ENCODE data around the gene FHIP2A. TPM values are rescaled to one million over a fixed set of nuclear protein-coding genes. Genes with fewer than 3 reads are reported as not detected.

Gene FHIP2A
- total and polyA plus RNA-seq, 9 donors: 11.9 to 40.3 (median 31.6) TPM

- intact Hi-C loops (cut with DNase I): no loop called here
- H3K27ac ChIP-seq: no peak overlapping the region
- H3K27me3 ChIP-seq: no peaks in the 10 kb centered on the region
- H3K4me3 ChIP-seq: no peak overlapping the region
- WGBS, 3 donors: 90 to 94% (median 91%) methylated on average over 2 of the region's 2 CpGs
- DNase-seq: no peak
- no peaks in the 10 kb centered on the region for H3K36me3 ChIP-seq
- no peak for TF ChIP-seq CTCF (IDR thresholded peaks at IDR 0.05)
- TF ChIP-seq POLR2A (IDR thresholded peaks at IDR 0.05): no peak
- TF ChIP-seq EP300 (IDR thresholded peaks at IDR 0.05): no peak
- H3K4me1 ChIP-seq (ENCODE audit: insufficient read depth): no peaks in the 10 kb centered on the region
- no peaks in the 10 kb centered on the region for H3K9me3 ChIP-seq
These were observed 45.8 kb downstream of the FHIP2A start for GRCh38 chr10:114867365-114867764.

- no peak overlapping the region for H3K4me3 ChIP-seq
- H3K9me3 ChIP-seq: no peaks in the 10 kb centered on the region
- H3K27ac ChIP-seq: no peak overlapping the region
- no peaks in the 10 kb centered on the region for H3K36me3 ChIP-seq
- no peaks in the 10 kb centered on the region for H3K4me1 ChIP-seq (ENCODE audit: insufficient read depth)
- intact Hi-C loops (cut with DNase I): no loop called here
- no peak for TF ChIP-seq POLR2A (IDR thresholded peaks at IDR 0.05)
- TF ChIP-seq CTCF (IDR thresholded peaks at IDR 0.05): no peak
- TF ChIP-seq EP300 (IDR thresholded peaks at IDR 0.05): no peak
- 23 to 29% (median 25%) methylated on average over 1 of the region's 1 CpG for WGBS, 3 donors
- DNase-seq: no peak
- no peaks in the 10 kb centered on the region for H3K27me3 ChIP-seq
These were observed 47.4 kb downstream of the FHIP2A start for GRCh38 chr10:114868870-114869519.

GRCh38 chr10:114869520-114869892 lies 47.9 kb downstream of the FHIP2A start:
- Histone ChIP-seq H3K4me3 (no peak overlapping the region), H3K27ac (no peak overlapping the region), H3K27me3 (no peaks in the 10 kb centered on the region), H3K36me3 (no peaks in the 10 kb centered on the region), H3K4me1 (ENCODE audit: insufficient read depth) (no peaks in the 10 kb centered on the region), H3K9me3 (no peaks in the 10 kb centered on the region)
- intact Hi-C loops (cut with DNase I): no loop called here
- WGBS, 3 donors: 1 to 2% (median 2%) methylated on average over 1 of the region's 1 CpG
- TF ChIP-seq POLR2A (IDR thresholded peaks at IDR 0.05) (no peak), EP300 (IDR thresholded peaks at IDR 0.05) (no peak), CTCF (IDR thresholded peaks at IDR 0.05) (no peak)
- no peak for DNase-seq

GRCh38 chr10:114870486-114870885 lies 48.9 kb downstream of the FHIP2A start:
- TF ChIP-seq CTCF (IDR thresholded peaks at IDR 0.05) (no peak), POLR2A (IDR thresholded peaks at IDR 0.05) (no peak), EP300 (IDR thresholded peaks at IDR 0.05) (no peak)
- Histone ChIP-seq H3K36me3 (no peaks in the 10 kb centered on the region), H3K9me3 (no peaks in the 10 kb centered on the region), H3K27me3 (no peaks in the 10 kb centered on the region), H3K4me3 (no peak overlapping the region), H3K4me1 (ENCODE audit: insufficient read depth) (no peaks in the 10 kb centered on the region), H3K27ac (no peak overlapping the region)
- DNase-seq: no peak
- intact Hi-C loops (cut with DNase I): loop anchor here in 1 of 4 donors (10.0 kb wide), 1 partner anchor 254 kb away; no protein-coding TSS in a partner anchor
- 78 to 93% (median 81%) methylated on average over 3 of the region's 3 CpGs for WGBS, 3 donors
